K562 (cell line): Measurements from ENCODE around the gene SH3BGRL3. TPM values are rescaled to one million over a fixed set of nuclear protein-coding genes. Genes with fewer than 3 reads are reported as not detected.

ENCODE experiments used
- BMI1 ChIP-seq: fragments of 150-350 bp; IDR thresholded peaks from 2 replicates; pipeline ENCODE4 v1.6.1; 2014; ENCODE audit warnings: low read length
- BRCA1 ChIP-seq, 2 experiments: fragments of 450-650 bp in 1 of 2; sonication (generic) in 1 of 2; formaldehyde crosslinking in 1 of 2; IDR thresholded peaks; 2 replicates each; pipeline versions ENCODE4 v1.5.0 to v1.6.1; 2017 to 2020; ENCODE audit warnings: mild to moderate bottlenecking in 1 of 2, missing genetic modification reagents in 1 of 2
- CHD4 ChIP-seq: fragments of 200-600 bp; sonication (generic); IDR thresholded peaks from 3 replicates; pipeline ENCODE4 v1.6.1; 2012; ENCODE audit warnings: low read depth, mild to moderate bottlenecking, mixed read lengths, low read length, inconsistent platforms; ENCODE audit not compliant: insufficient read depth, insufficient replicate concordance, poor library complexity, severe bottlenecking
- ERF ChIP-seq: fragments of 450-650 bp; formaldehyde crosslinking; IDR thresholded peaks from 2 replicates; pipeline ENCODE4 v1.4.0; 2020; ENCODE audit warnings: mild to moderate bottlenecking, mixed read lengths
- GABPB1 ChIP-seq: sonication (generic); formaldehyde crosslinking; IDR thresholded peaks from 2 replicates; pipeline ENCODE4 v1.8.0; 2022; ENCODE audit warnings: mild to moderate bottlenecking, missing genetic modification reagents
- HNRNPH1 ChIP-seq: fragments of 200-400 bp; formaldehyde crosslinking; optimal IDR thresholded peaks from 2 replicates; pipeline ENCODE3; 2017; ENCODE audit warnings: low read depth, mild to moderate bottlenecking, low read length, moderate library complexity
- KAT7 ChIP-seq: sonication (generic); formaldehyde crosslinking; IDR thresholded peaks from 2 replicates; pipeline ENCODE4 v1.8.0; 2022; ENCODE audit warnings: missing genetic modification reagents, mild to moderate bottlenecking, borderline replicate concordance
- MCM2 ChIP-seq: fragments of 450-650 bp; IDR thresholded peaks from 2 replicates; pipeline ENCODE4 v1.6.1; 2017; ENCODE audit warnings: low read depth, mild to moderate bottlenecking
- MEIS2 ChIP-seq: fragments of 450-650 bp; IDR thresholded peaks from 2 replicates; pipeline ENCODE4 v1.6.1; 2014; ENCODE audit warnings: mild to moderate bottlenecking; ENCODE audit not compliant: partially characterized antibody
- MIER1 ChIP-seq: fragments of 450-650 bp; IDR thresholded peaks from 2 replicates; pipeline ENCODE4 v1.6.1; 2016; ENCODE audit warnings: antibody characterized with exemption, mild to moderate bottlenecking, low read depth
- RBM25 ChIP-seq: fragments of 200-400 bp; formaldehyde crosslinking; IDR thresholded peaks from 2 replicates; pipeline ENCODE4 v1.6.1; 2018; ENCODE audit warnings: low read length, low read depth, moderate library complexity; ENCODE audit not compliant: severe bottlenecking
- SIN3A ChIP-seq, 2 experiments: fragments of 150-350 bp in 1 of 2; IDR thresholded peaks; 2 replicates each; pipeline ENCODE4 v1.6.1; 2011 to 2016; ENCODE audit warnings: borderline replicate concordance in 2 of 2, low read depth in 2 of 2, low read length in 2 of 2, mild to moderate bottlenecking in 2 of 2, moderate library complexity in 2 of 2; ENCODE audit not compliant: control insufficient read depth in 1 of 2
- SMAD2 ChIP-seq: fragments of 150-350 bp; IDR thresholded peaks from 2 replicates; pipeline ENCODE4 v1.6.1; 2014; ENCODE audit warnings: low read depth, mild to moderate bottlenecking, low read length
- SMC3 ChIP-seq: conservative IDR thresholded peaks from 2 replicates; pipeline ENCODE4 v1.6.1; 2011; ENCODE audit warnings: low read depth, low read length, improper control_type of control experiment; ENCODE audit not compliant: insufficient read depth
- ZBED1 ChIP-seq: IDR thresholded peaks from 2 replicates; pipeline ENCODE4 v1.6.1; 2014
- ZNF41 ChIP-seq: fragments of 250-450 bp; sonication (Bioruptor Pico); conservative IDR thresholded peaks from 2 replicates; pipeline ENCODE4 v1.4.0; 2020; ENCODE audit warnings: mild to moderate bottlenecking
- polyA plus RNA-seq, 8 experiments: library from polyadenylated mRNA; depleted of rRNA in 4 of 8; stranded (reverse) in 5 of 8; unstranded in 3 of 8; fragments of >200 nt; fragmentation: Nextera tagmentation in 2 of 8; fragmentation: Illumina TruSeq in 1 of 8; extraction: Ambion mirVana in 2 of 8; extraction: Trizol in 1 of 8; gene quantifications; 2 replicates each; pipeline versions ENCODE4 v1.2.1 to v1.2.3, GENCODE V29; 2011 to 2014; ENCODE audit warnings: inconsistent platforms in 1 of 8, missing spikeins in 1 of 8
- total RNA-seq, 7 experiments: library from RNA; depleted of rRNA in 6 of 7; stranded (reverse); fragments of >200 nt in 6 of 7; fragmentation: Illumina TruSeq in 2 of 7; extraction: Trizol in 2 of 7; gene quantifications; 2 replicates each; pipeline versions ENCODE4 v1.2.1 to v1.2.3, GENCODE V29; 2011 to 2021; ENCODE audit warnings: low replicate concordance in 1 of 7
- TF ChIP-seq, protein P1 (sequence below): IDR thresholded peaks from 2 replicates; pipeline ENCODE4 v1.6.1; 2016; ENCODE audit warnings: missing genetic modification characterization, missing compliant biosample characterization
- TF ChIP-seq, protein P2 (sequence below): fragments of 150-350 bp; IDR thresholded peaks from 2 replicates; pipeline ENCODE4 v1.6.1; 2014; ENCODE audit warnings: low read depth, mild to moderate bottlenecking, low read length, borderline replicate concordance
- TF ChIP-seq, protein P3 (sequence below), 3 experiments: fragments of 200-800 bp in 1 of 3; fragments of 250-450 bp in 1 of 3; fragments of 450-650 bp in 1 of 3; sonication (Bioruptor Pico) in 1 of 3; sonication (Bioruptor generic) in 1 of 3; formaldehyde crosslinking in 1 of 3; IDR thresholded peaks; 2 replicates each; pipeline versions ENCODE4 v1.6.1 to v1.8.0; 2016 to 2022; ENCODE audit warnings: mild to moderate bottlenecking in 2 of 3, missing genetic modification characterization in 2 of 3, missing compliant biosample characterization in 1 of 3, moderate library complexity in 1 of 3

SH3BGRL3 gene
- total and polyA plus RNA-seq, 9 of the 15 experiments (the other 6 are each of a cell fraction or from before 2014, with no cell fraction given) = 30.3 to 140 (median 54.2) TPM

DNA sequence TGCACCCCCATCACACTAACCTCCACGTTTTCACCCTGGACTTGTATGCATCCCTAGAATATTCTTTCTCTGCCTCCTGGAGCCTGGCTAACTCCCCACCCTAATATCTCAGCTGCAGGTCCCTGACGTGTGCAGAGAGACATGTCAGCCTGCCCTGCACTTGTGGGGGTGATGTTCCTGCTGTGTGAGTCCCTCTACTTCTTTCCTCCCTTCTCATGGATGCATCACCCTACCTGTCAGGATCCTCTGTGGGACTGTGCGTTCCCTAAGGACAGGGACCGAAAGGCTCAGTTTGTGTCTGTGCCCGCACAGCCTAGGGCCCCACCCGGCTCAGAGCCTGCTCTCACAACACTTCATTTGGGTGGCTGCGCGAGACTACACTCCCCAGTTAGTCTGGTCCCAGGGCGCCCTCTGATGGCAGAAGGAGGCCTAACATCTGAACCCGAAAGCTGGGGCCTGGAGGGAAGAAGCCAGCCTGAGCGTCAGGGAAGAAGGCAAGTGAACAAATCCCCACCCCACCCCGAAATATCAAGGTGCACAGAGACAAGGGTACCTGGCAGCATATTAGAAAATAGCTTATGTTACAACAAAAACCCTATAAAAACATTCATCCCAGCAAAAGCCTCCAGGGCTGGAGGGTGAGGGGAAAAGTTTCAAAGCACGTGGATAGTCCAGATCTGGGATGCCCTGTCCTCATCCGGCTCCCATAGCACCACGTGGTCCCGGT lies 41.6 kb downstream of the SH3BGRL3 start (continued):
- no peak for TF ChIP-seq BMI1
- TF ChIP-seq, protein P1, sequence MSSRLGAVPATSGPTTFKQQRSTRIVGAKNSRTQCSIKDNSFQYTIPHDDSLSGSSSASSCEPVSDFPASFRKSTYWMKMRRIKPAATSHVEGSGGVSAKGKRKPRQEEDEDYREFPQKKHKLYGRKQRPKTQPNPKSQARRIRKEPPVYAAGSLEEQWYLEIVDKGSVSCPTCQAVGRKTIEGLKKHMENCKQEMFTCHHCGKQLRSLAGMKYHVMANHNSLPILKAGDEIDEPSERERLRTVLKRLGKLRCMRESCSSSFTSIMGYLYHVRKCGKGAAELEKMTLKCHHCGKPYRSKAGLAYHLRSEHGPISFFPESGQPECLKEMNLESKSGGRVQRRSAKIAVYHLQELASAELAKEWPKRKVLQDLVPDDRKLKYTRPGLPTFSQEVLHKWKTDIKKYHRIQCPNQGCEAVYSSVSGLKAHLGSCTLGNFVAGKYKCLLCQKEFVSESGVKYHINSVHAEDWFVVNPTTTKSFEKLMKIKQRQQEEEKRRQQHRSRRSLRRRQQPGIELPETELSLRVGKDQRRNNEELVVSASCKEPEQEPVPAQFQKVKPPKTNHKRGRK (tag) = no peak
- TF ChIP-seq ZBED1 = 0 out of 2 replicates have a peak, but pooled peaks have one; percentile 8
- TF ChIP-seq KAT7 = no peak
- no peak for TF ChIP-seq CHD4
- TF ChIP-seq SIN3A (IDR thresholded peaks at IDR 0.05; ENCODE audit: borderline replicate concordance in 2 of 2, control insufficient read depth in 1 of 2, low read depth in 2 of 2, low read length in 2 of 2) = no peak
- peak; percentile 96 for TF ChIP-seq SMC3
- no peak for TF ChIP-seq MCM2
- TF ChIP-seq BRCA1 (IDR thresholded peaks at IDR 0.05) = no peak
- TF ChIP-seq BRCA1 (CRISPR knock-in tag; IDR thresholded peaks at IDR 0.05) = no peak
- no peak for TF ChIP-seq ZNF41 (CRISPR knock-in tag)
- TF ChIP-seq, protein P2, sequence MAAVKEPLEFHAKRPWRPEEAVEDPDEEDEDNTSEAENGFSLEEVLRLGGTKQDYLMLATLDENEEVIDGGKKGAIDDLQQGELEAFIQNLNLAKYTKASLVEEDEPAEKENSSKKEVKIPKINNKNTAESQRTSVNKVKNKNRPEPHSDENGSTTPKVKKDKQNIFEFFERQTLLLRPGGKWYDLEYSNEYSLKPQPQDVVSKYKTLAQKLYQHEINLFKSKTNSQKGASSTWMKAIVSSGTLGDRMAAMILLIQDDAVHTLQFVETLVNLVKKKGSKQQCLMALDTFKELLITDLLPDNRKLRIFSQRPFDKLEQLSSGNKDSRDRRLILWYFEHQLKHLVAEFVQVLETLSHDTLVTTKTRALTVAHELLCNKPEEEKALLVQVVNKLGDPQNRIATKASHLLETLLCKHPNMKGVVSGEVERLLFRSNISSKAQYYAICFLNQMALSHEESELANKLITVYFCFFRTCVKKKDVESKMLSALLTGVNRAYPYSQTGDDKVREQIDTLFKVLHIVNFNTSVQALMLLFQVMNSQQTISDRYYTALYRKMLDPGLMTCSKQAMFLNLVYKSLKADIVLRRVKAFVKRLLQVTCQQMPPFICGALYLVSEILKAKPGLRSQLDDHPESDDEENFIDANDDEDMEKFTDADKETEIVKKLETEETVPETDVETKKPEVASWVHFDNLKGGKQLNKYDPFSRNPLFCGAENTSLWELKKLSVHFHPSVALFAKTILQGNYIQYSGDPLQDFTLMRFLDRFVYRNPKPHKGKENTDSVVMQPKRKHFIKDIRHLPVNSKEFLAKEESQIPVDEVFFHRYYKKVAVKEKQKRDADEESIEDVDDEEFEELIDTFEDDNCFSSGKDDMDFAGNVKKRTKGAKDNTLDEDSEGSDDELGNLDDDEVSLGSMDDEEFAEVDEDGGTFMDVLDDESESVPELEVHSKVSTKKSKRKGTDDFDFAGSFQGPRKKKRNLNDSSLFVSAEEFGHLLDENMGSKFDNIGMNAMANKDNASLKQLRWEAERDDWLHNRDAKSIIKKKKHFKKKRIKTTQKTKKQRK = no peak
- peak; percentile 60; the same call in 1 of the 2 replicates for TF ChIP-seq ERF (CRISPR knock-in tag)
- TF ChIP-seq SMAD2 = no peak
- TF ChIP-seq RBM25 = no peak
- no peak for TF ChIP-seq HNRNPH1
- TF ChIP-seq MIER1 = no peak
- TF ChIP-seq, protein P3, sequence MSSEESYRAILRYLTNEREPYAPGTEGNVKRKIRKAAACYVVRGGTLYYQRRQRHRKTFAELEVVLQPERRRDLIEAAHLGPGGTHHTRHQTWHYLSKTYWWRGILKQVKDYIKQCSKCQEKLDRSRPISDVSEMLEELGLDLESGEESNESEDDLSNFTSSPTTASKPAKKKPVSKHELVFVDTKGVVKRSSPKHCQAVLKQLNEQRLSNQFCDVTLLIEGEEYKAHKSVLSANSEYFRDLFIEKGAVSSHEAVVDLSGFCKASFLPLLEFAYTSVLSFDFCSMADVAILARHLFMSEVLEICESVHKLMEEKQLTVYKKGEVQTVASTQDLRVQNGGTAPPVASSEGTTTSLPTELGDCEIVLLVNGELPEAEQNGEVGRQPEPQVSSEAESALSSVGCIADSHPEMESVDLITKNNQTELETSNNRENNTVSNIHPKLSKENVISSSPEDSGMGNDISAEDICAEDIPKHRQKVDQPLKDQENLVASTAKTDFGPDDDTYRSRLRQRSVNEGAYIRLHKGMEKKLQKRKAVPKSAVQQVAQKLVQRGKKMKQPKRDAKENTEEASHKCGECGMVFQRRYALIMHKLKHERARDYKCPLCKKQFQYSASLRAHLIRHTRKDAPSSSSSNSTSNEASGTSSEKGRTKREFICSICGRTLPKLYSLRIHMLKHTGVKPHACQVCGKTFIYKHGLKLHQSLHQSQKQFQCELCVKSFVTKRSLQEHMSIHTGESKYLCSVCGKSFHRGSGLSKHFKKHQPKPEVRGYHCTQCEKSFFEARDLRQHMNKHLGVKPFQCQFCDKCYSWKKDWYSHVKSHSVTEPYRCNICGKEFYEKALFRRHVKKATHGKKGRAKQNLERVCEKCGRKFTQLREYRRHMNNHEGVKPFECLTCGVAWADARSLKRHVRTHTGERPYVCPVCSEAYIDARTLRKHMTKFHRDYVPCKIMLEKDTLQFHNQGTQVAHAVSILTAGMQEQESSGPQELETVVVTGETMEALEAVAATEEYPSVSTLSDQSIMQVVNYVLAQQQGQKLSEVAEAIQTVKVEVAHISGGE (CRISPR knock-in tag; IDR thresholded peaks at IDR 0.05) = no peak
- no peak for TF ChIP-seq MEIS2
- no peak for TF ChIP-seq GABPB1 (CRISPR knock-in tag)
